ENCODE results near the gene RERG. TPM values are rescaled to one million over a fixed set of nuclear protein-coding genes. Genes with fewer than 3 reads are reported as not detected.
"Not testable (repeated sequence)": the region's sequence is repeated elsewhere in the genome, so short reads cannot be mapped to it uniquely, and the experiment has no call there.

The RERG gene
- polyA plus RNA-seq, 1 donor from 2014 or later, result 0.87 TPM

- no peaks in the 10 kb centered on the region for H3K36me3 ChIP-seq (ENCODE audit: insufficient read depth, low read length)
- no peaks in the 10 kb centered on the region for H3K9me2 ChIP-seq (ENCODE audit: insufficient read depth, low read length)
- no peak overlapping the region for H3K27ac ChIP-seq (ENCODE audit: low read length)
- H4K20me1 ChIP-seq (ENCODE audit: insufficient read depth), result no peaks in the 10 kb centered on the region
- TF ChIP-seq CTCF (IDR thresholded peaks at IDR 0.05; ENCODE audit: poor library complexity, severe bottlenecking) (no peak), MXI1 (conservative IDR thresholded peaks at IDR 0.05; ENCODE audit: poor library complexity, severe bottlenecking) (no peak), SMC3 (conservative IDR thresholded peaks at IDR 0.05; ENCODE audit: poor library complexity) (no peak), RAD21 (conservative IDR thresholded peaks at IDR 0.05) (no peak), EP300 (conservative IDR thresholded peaks at IDR 0.05; ENCODE audit: poor library complexity, severe bottlenecking) (no peak), EZH2 (IDR thresholded peaks at IDR 0.05; ENCODE audit: borderline replicate concordance, insufficient read depth, low read length, poor library complexity, severe bottlenecking) (no peak), POLR2AphosphoS5 (IDR thresholded peaks at IDR 0.05) (no peak), TAF1 (IDR thresholded peaks at IDR 0.05; ENCODE audit: low read depth) (no peak)
- TF ChIP-seq, protein P1, sequence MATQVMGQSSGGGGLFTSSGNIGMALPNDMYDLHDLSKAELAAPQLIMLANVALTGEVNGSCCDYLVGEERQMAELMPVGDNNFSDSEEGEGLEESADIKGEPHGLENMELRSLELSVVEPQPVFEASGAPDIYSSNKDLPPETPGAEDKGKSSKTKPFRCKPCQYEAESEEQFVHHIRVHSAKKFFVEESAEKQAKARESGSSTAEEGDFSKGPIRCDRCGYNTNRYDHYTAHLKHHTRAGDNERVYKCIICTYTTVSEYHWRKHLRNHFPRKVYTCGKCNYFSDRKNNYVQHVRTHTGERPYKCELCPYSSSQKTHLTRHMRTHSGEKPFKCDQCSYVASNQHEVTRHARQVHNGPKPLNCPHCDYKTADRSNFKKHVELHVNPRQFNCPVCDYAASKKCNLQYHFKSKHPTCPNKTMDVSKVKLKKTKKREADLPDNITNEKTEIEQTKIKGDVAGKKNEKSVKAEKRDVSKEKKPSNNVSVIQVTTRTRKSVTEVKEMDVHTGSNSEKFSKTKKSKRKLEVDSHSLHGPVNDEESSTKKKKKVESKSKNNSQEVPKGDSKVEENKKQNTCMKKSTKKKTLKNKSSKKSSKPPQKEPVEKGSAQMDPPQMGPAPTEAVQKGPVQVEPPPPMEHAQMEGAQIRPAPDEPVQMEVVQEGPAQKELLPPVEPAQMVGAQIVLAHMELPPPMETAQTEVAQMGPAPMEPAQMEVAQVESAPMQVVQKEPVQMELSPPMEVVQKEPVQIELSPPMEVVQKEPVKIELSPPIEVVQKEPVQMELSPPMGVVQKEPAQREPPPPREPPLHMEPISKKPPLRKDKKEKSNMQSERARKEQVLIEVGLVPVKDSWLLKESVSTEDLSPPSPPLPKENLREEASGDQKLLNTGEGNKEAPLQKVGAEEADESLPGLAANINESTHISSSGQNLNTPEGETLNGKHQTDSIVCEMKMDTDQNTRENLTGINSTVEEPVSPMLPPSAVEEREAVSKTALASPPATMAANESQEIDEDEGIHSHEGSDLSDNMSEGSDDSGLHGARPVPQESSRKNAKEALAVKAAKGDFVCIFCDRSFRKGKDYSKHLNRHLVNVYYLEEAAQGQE (IDR thresholded peaks at IDR 0.05; ENCODE audit: borderline replicate concordance), result no peak
- no peaks in the 10 kb centered on the region for H3K9me3 ChIP-seq (ENCODE audit: low read length)
- H2AFZ ChIP-seq (ENCODE audit: low read depth, low read length), result no peak overlapping the region
- H3K27me3 ChIP-seq (ENCODE audit: insufficient read depth, low read depth, low read length), result no peaks in the 10 kb centered on the region
- H3K4me3 ChIP-seq (ENCODE audit: low read length), result no peak overlapping the region
- H3K4me2 ChIP-seq (ENCODE audit: low read length), result no peak overlapping the region
- H3F3A ChIP-seq (ENCODE audit: insufficient read depth, low read length, poor library complexity, severe bottlenecking), result no peaks in the 10 kb centered on the region
- no peaks in the 10 kb centered on the region for H3K79me2 ChIP-seq (replicated peaks; ENCODE audit: insufficient read depth, low read length)
- no peak overlapping the region for H3K9ac ChIP-seq (ENCODE audit: low read length)
These were observed 130.8 kb downstream of the RERG start for GRCh38 chr12:15090441-15090840.

DNA sequence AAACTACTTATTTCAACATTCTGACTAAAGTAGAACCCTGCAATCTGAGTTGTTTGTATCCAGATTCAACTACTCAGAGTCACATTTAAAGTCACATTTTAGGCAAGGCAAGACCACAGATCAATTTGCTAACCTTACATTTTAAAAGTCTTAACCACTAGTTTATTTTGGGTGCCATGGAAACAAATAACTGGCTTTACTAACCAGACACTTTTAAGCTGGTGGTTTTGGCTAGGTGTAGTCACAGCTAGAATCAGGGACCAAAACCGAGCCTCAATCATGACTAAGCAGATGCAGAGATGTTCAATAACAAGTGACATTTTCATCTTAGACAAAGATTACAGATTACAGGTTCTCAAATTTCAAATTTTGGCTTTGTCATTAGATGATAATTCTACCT, 133.1 kb downstream of the RERG start:
- Histone ChIP-seq H3K9ac (ENCODE audit: low read length) (no peak overlapping the region), H3K36me3 (ENCODE audit: insufficient read depth, low read length) (no peaks in the 10 kb centered on the region), H3K9me3 (ENCODE audit: low read length) (no peaks in the 10 kb centered on the region), H3K79me2 (replicated peaks; ENCODE audit: insufficient read depth, low read length) (no peaks in the 10 kb centered on the region), H2AFZ (ENCODE audit: low read depth, low read length) (no peak overlapping the region), H3K27ac (ENCODE audit: low read length) (no peak overlapping the region), H4K20me1 (ENCODE audit: insufficient read depth) (no peaks in the 10 kb centered on the region), H3K4me2 (ENCODE audit: low read length) (no peak overlapping the region), H3K27me3 (ENCODE audit: insufficient read depth, low read depth, low read length) (no peaks in the 10 kb centered on the region), H3K4me3 (ENCODE audit: low read length) (no peak overlapping the region), H3K9me2 (ENCODE audit: insufficient read depth, low read length) (no peaks in the 10 kb centered on the region), H3F3A (ENCODE audit: insufficient read depth, low read length, poor library complexity, severe bottlenecking) (no peaks in the 10 kb centered on the region)
- TF ChIP-seq POLR2AphosphoS5 (IDR thresholded peaks at IDR 0.05) (no peak), TAF1 (IDR thresholded peaks at IDR 0.05; ENCODE audit: low read depth) (no peak), MXI1 (conservative IDR thresholded peaks at IDR 0.05; ENCODE audit: poor library complexity, severe bottlenecking) (no peak), SMC3 (conservative IDR thresholded peaks at IDR 0.05; ENCODE audit: poor library complexity) (no peak), CTCF (IDR thresholded peaks at IDR 0.05; ENCODE audit: poor library complexity, severe bottlenecking) (no peak), EZH2 (IDR thresholded peaks at IDR 0.05; ENCODE audit: borderline replicate concordance, insufficient read depth, low read length, poor library complexity, severe bottlenecking) (no peak), RAD21 (conservative IDR thresholded peaks at IDR 0.05) (no peak), EP300 (conservative IDR thresholded peaks at IDR 0.05; ENCODE audit: poor library complexity, severe bottlenecking) (no peak)
- TF ChIP-seq, protein P1 (IDR thresholded peaks at IDR 0.05; ENCODE audit: borderline replicate concordance), result no peak

- not testable (repeated sequence) for H3K4me3 ChIP-seq (ENCODE audit: low read length); H3K27ac ChIP-seq (ENCODE audit: low read length); H4K20me1 ChIP-seq (ENCODE audit: insufficient read depth); H3K79me2 ChIP-seq (replicated peaks; ENCODE audit: insufficient read depth, low read length); H3K36me3 ChIP-seq (ENCODE audit: insufficient read depth, low read length); H3K4me2 ChIP-seq (ENCODE audit: low read length); H3K27me3 ChIP-seq (ENCODE audit: insufficient read depth, low read depth, low read length); H2AFZ ChIP-seq (ENCODE audit: low read depth, low read length); H3K9me2 ChIP-seq (ENCODE audit: insufficient read depth, low read length); H3K9ac ChIP-seq (ENCODE audit: low read length); H3F3A ChIP-seq (ENCODE audit: insufficient read depth, low read length, poor library complexity, severe bottlenecking); H3K9me3 ChIP-seq (ENCODE audit: low read length)
These were observed 143.5 kb downstream of the RERG start for GRCh38 chr12:15077751-15078150.

Data from neural cell (in vitro differentiated cells).